Right ventricle myocardium inferior (tissue), 1 donor: ENCODE results near the gene RAX. TPM values are rescaled to one million over a fixed set of nuclear protein-coding genes. Genes with fewer than 3 reads are reported as not detected.
"Not testable (repeated sequence)": the region's sequence is repeated elsewhere in the genome, so short reads cannot be mapped to it uniquely, and the experiment has no call there.

Experiments used
- ATAC-seq: fragments of 200-7000 bp; cut with Tn5 transposase; one replicate; pipeline ENCODE4 v1.9.1; 2020; ENCODE audit warnings: mild to moderate bottlenecking, moderate library complexity
- DNase-seq: peaks from one replicate; pipeline ENCODE4 v3.0.0; 2021; ENCODE audit errors: missing footprints
- intact Hi-C: fragments of 100-400 bp; cut with DNase I; formaldehyde crosslinking; loops from one replicate; pipeline ENCODE4 v1.11.0; 2022
- total RNA-seq: library from RNA; stranded (reverse); fragmentation: NEBNext Ultra II Directional; extraction: Animal tissue kit (Norgen Biotek cat#: 25700); gene quantifications from one replicate; pipeline ENCODE4 v1.2.1, GENCODE V29; 2021
- donor health status: DM: no; HTN: yes; CAD: no; lungs with severe emphysema.

The RAX gene
- total RNA-seq, 1 donor from 2014 or later = not detected

DNA sequence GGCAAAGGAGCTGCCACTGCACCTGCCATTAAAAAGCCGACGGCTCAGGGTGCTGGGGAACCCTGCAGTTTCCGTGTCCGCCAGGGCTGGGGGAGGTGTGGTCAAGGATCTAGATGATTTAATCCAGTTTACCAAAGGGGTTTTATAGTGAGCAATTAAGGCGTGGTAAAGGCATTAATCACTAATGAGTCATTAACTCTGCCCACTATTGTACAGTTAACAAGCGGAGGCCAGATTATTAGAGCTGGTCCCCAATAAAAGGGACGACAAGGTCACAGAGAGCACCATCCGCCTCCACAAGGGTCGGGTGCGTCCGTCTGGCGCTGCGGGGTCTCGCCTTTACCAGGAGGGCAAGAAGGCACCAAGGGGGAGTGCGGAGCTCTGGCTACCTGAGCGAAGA is 9.6 kb downstream of the RAX start:
- ATAC-seq (no peak), DNase-seq (no peak)
- intact Hi-C loops = no loop called here

DNA sequence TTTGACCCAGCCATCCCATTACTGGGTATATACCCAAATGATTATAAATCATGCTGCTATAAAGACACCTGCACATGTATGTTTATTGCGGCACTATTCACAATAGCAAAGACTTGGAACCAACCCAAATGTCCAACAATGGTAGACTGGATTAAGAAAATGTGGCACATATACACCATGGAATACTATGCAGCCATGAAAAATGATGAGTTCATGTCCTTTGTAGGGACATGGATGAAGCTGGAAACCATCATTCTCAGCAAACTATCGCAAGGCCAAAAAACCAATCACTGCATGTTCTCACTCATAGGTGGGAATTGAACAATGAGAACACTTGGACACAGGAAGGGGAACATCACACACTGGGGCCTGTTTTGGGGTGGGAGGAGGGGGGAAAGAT is 11.0 kb downstream of the RAX start:
- ATAC-seq, DNase-seq, intact Hi-C loops: not testable (repeated sequence)

DNA sequence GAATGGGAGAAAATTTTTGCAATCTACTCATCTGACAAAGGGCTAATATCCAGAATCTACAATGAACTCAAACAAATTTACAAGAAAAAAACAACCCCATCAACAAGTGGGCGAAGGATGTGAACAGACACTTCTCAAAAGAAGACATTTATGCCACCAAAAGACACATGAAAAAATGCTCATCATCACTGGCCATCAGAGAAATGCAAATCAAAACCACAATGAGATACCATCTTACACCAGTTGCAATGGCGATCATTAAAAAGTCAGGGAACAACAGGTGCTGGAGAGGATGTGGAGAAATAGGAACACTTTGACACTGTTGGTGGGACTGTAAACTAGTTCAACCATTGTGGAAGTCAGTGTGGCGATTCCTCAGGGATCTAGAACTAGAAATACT is 11.4 kb downstream of the RAX start:
- DNase-seq, ATAC-seq, intact Hi-C loops: not testable (repeated sequence)

DNA sequence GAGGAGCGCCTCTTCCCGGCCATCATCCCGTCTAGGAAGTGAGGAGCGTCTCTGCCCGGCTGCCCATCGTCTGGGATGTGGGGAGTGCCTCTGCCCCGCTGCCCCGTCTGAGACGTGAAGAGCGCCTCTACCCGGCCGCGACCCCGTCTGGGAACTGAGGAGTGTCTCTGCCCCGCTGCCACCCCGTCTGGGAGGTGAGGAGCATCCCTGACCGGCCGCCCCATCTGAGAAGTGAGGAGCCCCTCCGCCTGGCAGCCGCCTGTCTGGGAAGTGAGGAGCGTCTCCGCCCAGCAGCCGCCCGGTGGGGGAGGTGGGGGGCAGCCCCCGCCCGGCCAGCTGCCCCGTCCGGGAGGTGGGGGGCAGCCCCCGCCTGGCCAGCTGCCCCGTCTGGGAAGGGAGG is 17.8 kb downstream of the RAX start:
- ATAC-seq, intact Hi-C loops: not testable (repeated sequence)

DNA sequence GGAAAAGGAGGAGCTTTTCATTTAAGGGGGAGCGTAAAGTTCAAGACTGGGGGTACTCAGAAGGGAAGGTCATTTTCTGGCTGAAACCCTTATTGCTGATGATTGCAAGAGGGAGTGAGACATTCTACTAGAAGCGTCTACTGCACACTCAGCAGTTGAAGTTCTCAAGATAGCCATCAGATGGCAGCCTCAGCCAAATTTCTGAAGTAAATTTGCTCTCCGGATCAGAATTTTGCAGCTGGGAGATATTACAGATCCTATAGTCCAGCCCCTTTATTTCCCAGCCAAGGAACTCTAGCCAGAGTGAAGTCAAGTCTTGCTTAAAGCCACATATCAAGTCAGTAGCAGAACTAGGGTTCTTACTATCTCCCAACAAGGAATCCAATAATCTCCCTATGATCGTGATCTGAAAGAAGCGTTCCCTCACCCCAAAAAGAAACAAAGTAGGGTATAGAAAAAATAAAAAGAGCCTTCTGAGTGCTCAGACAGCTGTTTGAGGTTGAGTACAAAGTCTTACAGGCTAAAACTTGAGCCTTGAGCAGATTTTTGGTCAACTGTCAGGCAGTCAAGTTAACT is 24.0 kb downstream of the RAX start:
- intact Hi-C loops = no loop called here
- no peak for DNase-seq
- ATAC-seq = peak; percentile 39

More for the DNA sequence above, 17.8 kb downstream of the RAX start:
- not testable (repeated sequence) for DNase-seq

DNA sequence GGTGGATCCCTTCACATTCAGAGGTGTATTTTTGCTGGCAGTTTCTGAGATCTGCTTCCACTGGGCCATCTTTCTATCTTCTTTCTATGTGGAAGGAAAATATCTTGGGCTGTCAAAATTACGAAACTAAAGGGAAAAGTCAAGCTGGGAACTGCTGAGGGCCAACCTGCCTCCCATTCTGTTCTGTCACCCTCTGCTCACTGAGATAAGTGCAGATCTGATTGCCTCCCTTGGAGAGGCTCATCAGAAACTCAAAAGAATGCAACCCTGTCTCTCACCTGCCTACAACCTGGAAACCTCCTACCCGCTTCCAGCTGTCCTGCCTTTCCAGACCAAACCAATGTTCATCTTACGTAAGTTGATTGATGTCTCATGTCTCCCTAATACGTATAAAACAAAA is 26.5 kb downstream of the RAX start:
- intact Hi-C loops = no loop called here
- no peak for DNase-seq
- no peak for ATAC-seq

DNA sequence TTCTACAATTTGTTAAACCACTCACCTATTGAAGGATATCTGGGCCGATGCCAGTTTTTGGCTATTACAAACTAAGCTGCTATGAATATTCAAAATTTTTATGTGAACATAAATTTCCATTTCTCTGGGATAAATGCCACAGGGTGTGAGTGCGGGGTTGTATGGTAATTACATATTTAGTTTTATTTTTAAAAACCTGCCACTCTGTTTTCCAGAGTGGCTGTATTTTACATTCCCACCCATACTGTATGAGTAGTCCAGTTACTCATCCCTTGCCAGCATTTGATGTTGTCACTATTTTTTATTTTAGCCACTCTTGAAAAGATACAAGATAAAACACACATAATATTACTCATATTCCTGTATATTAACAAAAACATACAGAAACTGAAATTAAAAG is 30.3 kb downstream of the RAX start:
- ATAC-seq = no peak
- intact Hi-C loops = no loop called here
- no peak for DNase-seq

DNA sequence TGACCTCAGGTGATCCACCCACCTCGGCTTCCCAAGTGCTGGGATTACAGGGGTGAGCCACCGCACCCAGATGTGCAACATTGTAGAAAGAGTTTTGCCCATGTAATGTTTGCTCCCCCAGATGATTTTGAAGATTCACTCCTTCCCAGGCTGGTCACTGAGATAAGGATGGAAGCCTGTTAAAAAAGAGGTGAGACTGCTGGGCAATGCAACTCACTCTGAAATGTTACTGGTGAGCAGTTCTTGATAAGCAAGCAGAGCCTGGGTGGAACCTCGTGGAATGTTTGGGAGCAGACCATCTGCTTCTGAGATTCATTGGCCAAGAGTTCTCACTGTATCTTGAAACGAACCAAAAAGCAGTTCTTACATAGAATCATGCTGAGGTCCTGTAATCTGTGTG is 33.6 kb downstream of the RAX start:
- DNase-seq = no peak
- no peak for ATAC-seq
- intact Hi-C loops = no loop called here

DNA sequence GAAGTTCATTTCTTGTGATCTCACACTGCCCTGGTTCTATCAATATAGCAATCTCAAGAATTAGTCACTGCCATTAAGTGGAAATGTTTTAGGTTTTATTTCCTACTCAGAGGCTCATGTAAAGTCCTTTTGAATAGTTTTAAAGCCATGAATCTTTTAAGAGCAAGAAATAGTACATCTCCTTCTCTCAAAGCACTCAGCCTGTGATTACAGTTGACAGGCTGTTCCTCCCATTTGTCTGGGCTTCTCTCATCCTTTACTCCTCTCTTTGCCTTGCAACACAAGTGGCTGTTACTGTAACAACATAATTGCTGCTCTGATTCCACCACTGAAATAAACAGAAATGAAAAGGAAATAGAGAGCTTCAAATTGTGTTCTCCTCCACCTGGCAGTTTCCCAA is 34.9 kb downstream of the RAX start:
- DNase-seq (no peak), ATAC-seq (no peak)
- intact Hi-C loops = no loop called here

DNA sequence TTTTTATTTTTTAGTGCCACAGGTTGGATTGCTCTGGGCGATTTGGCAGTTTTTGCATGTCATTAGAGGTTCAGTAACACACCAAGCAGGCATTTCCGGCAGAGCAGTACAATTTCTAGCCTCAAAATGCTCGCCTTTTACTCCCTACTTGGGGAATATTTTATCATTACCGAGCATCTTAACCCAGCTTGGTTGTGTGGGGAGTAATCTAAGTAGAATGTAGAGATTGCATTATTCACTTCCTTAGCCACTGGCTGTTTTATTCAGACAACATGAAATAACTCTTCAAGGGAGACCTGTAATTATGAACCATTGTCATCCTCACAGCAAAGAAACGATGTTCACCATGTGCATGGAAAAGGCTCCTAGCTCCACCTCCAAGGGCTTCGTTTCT is 40.2 kb downstream of the RAX start:
- DNase-seq (no peak), ATAC-seq (no peak)
- intact Hi-C loops = no loop called here

DNA sequence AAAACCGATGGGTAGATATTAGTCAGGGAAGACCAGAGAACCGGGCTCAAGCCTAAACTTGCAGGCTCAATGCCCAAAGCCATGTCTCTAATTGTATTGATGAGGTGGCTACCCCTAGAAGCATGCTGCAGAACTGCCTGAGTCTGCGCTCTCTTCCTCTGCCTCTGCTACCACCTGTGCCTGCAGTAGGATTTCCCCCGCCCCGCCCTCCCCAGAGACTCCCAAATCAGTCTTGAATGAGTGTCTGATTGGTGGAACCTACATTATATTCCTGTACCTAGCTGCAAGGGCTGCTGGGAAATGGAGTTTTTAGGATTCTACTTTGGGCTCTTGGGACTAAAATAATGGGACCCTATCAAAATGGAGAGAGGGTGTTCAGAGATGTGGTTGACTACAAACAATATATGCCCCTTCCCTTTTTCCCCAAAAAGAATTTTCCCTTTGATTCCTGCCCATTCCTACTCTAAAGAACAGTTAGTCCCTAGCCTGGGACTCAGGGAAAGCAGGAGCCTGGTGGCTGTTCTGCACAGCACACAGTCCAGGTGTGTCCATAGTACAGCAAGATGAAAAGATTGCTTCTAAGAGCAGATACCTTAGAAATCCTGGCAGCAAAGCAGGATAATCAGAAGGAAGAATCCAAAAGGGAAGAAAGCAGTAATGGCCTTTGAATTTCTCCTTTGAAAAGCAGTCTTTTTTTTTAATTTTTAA is 40.8 kb downstream of the RAX start:
- intact Hi-C loops = no loop called here
- DNase-seq (no peak), ATAC-seq (no peak)

DNA sequence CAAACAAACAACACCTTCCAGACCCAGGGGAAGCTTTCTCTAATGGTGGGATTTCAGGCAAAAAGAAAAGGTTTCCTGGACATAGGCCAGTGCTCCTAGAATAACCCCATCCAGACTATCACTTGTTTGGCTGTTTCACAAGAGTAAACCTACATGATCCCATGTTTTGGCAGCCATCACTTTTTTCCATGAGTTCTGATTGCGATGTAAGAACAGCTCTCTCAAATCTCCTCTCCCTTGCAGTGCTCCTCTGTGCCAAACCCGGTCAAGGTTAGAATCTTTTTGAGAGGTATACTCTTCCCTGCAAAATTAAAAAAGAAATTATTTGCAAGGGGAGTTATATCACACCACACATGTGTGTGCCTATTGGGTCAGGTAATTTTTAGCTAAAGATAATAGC is 41.4 kb downstream of the RAX start:
- intact Hi-C loops = no loop called here
- ATAC-seq (peak; percentile 16), DNase-seq (no peak)

DNA sequence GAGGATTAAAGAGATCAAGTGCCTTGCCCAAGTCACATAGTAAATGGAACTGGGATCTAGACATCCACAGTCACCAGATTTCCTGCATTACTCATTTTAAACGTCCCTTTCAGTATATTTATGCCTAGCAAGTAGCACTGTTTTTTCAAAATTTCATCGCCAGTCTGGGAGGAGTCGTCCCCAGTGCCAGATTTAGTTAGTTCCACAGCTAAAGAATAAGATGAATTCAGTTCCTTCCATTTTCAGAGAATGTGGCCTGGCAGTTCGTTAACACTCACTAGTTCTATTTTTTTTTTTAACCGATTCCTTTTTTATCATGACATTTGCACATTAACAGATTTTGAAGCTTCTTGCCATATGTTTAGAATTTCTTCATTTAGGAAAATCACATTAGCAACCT is 42.1 kb downstream of the RAX start:
- DNase-seq (no peak), ATAC-seq (no peak)
- intact Hi-C loops = no loop called here

DNA sequence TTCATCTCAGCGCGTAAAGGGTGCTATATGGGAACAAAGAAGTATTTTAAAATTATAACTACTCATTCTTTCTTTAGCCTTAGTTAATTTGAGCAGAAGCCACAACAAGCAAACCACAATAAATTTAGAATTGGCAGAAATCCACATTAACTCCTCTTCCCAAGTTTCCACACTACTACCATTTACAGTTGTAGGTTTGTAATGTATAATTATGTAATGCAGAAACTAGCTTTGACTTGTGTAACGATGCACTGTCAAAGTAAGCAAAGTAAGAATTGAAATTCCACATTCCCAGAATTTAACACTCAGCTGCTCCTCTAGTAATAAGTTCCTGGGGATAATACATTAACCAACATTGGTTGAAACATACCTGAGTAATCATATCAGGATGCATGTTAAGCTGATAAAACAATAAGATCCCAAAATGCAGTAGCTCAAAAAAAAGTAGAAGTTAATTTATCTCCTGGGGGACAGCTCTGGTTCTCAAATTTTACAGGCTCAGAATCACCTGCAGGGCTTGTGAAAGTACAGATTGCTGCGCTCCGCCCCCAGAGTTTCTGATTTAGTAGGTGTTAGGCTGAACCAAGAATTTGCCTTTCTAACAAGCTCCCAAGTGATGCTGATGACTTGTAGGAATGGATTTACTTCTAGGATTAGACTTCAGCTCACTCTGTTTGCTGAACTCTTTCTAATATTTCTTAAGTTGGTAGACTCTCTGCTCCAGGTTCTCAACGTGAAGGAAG is 43.4 kb downstream of the RAX start:
- ATAC-seq = no peak

DNA sequence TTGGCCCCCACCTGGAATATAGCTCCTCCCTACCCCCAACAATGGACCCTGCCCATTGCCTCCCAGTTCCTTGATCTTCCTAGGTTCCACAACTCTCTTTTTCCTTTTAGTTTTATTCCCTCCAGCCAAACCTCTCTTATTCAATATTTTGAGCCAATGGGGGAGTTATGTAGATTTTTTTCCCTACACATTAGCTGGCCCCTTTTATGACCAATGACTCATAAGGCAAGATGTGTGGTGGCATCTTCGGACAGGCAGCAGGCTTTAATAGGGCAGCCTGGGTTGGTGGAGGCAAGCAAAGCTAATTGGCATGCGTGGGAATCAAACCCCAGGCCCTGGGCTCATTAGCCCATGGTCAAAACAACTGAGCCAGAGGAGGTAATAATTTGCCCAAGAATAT is 44.1 kb downstream of the RAX start:
- ATAC-seq = no peak
- DNase-seq = no peak
- intact Hi-C loops = no loop called here

More for the DNA sequence above, 43.4 kb downstream of the RAX start:
- DNase-seq = no peak
- intact Hi-C loops = no loop called here

DNA sequence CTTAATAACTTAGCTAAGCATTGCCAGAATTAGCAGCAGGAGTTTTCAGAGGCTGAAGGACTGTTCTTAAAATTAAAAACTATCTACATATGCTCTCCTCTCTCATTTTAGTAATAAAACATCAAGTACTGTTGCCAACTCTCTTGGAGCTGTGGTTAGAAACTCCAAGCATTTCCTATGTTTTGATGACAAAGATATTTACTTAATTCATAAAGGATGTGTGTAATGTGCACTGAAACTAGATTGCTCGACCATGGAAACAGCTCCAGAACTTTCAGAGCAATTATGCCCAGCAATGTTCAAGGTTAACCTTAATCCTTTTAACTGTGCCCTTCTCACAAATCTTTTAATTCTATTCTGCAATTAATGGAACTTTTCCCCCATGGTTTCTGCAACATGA is 44.9 kb downstream of the RAX start:
- intact Hi-C loops = no loop called here
- ATAC-seq = no peak
- DNase-seq = no peak

DNA sequence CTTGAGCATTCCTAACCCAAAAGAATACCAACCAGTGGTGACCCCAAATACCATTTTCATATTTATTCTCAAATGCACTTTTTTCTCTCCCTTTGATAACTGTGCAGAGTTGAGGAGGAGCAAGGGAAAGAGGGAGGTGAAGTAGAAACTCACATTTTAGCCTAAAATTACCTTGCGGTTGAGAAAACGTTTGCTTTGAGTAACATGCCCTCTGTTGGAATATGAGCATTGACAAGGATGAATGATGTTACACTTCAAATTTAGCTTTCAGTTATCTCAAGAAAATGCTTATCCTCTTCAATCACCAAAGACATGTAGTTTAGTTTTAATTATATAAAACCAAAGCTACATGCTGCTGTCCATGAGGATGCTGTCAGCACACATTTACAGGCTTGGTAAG is 50.9 kb downstream of the RAX start:
- ATAC-seq = no peak
- DNase-seq = no peak
- intact Hi-C loops = no loop called here

DNA sequence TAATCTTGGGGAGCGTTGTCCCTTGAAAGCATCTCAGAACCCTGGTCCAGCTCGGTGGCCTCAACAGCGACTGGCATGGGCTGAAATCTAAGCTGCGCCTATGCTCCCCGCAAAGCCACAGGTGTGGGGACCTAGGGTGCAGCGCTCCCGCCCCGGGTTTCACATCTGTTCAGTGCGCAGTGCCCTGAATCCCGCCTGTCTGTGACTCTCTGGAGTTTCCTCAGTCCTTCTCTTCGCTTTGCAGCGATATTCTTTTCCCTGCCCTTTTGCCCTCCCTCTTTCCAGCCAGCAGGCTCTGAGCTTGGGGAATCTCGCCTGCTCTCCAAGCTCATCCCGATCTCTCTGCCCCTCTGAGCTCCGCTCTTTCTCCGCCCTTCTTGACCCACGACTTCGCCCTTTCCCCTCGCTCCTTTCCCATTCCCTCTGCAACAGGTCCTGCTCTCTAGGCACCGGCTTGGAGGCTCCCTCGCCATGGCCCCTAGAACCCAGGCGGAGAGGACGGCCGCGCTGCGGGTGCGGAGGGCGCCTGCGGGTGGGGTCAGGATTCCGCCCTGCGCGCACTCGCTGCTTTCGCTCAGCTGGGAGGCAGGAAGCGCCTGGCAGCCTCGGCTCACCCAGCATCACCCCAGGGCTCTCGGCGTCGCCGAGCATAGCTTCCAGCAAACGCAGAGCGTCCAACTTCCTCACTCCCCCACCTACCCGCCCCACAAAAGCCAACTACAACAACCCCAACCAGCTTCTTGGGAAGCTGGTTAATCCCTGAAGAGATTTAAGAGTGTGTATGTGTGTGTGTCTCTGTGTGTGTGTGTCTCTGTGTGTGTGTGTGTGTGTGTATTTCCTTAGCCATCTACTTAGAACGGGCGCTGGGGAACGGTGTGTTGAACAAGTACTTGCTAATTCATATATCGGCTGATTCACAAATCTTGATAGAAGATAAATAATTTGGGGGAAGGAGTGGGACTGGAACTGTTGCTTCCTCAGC is 52.2 kb downstream of the RAX start:
- DNase-seq = peak; percentile 58
- ATAC-seq = no peak
- intact Hi-C loops = no loop called here

DNA sequence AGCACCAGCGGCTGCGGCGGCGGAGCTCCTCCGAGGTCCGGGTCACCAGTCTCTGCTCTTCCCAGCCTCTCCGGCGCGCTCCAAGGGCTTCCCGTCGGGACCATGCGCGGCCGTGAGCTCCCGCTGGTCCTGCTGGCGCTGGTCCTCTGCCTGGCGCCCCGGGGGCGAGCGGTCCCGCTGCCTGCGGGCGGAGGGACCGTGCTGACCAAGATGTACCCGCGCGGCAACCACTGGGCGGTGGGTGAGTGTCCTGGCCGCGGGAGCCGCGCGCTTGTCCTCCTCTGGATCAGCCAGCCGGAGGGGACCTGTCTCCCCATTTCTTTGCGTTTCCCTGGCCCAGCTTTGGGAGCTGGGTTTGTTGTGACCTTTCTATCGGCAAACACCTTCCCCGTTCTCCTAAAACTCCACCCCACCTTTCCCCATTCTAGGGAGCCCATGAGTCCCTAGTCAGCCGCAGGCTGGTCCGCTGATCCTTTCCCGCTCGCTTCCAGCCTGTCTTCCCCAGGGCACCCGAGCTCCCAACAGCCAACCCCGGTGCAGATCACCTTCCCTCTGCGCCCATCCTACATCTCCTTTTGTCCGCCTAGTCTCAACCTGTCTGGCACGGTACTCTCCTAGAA is 53.0 kb downstream of the RAX start:
- ATAC-seq (no peak), DNase-seq (no peak)
- intact Hi-C loops = no loop called here
